Keratinocyte (primary cell): ENCODE data around the gene C16orf46.

Source experiments
- CTCF ChIP-seq, 3 experiments: IDR thresholded peaks in 1 of 3; conservative IDR thresholded peaks in 1 of 3; optimal IDR thresholded peaks in 1 of 3; 2 replicates in 2 of 3; 3 replicates in 1 of 3; pipeline versions ENCODE3 to v1.5.1; 2011; ENCODE audit warnings: low read length in 3 of 3, mild to moderate bottlenecking in 3 of 3, moderate library complexity in 2 of 3, control low read depth in 1 of 3, inconsistent platforms in 1 of 3; ENCODE audit not compliant: insufficient read depth in 2 of 3; ENCODE audit errors: extremely low read depth in 1 of 3
- EZH2 ChIP-seq: IDR thresholded peaks from one replicate; pipeline ENCODE4 v1.6.1; 2012; ENCODE audit warnings: inconsistent platforms, mild to moderate bottlenecking, low read length, moderate library complexity

- TF ChIP-seq CTCF (optimal IDR thresholded peaks at IDR 0.05 in 1 of 3, IDR thresholded peaks at IDR 0.05 in 1 of 3, conservative IDR thresholded peaks at IDR 0.05 in 1 of 3; ENCODE audit: extremely low read depth in 1 of 3, insufficient read depth in 2 of 3, low read length in 3 of 3): no peak
- TF ChIP-seq EZH2: no peak
Measured at GRCh38 chr16:81097230-81097629, 20.2 kb upstream of the C16orf46 start.
